Vagina (tissue), 2 donors: ENCODE data around the gene SEMA4C.

Experiments
- POLR2A ChIP-seq, 2 donors: fragments of 450-650 bp; IDR thresholded peaks; one replicate each; pipeline ENCODE4 v1.6.1; 2017; ENCODE audit warnings: antibody characterized with exemption in 2 of 2, mild to moderate bottlenecking in 2 of 2, moderate library complexity in 2 of 2
- POLR2AphosphoS5 ChIP-seq, 2 donors: sonication (generic); formaldehyde crosslinking; IDR thresholded peaks; one replicate each; pipeline ENCODE4 v1.9.0; 2017; ENCODE audit warnings: antibody characterized with exemption in 2 of 2, mild to moderate bottlenecking in 2 of 2, low read depth in 1 of 2; ENCODE audit not compliant: insufficient read depth in 1 of 2
- TF ChIP-seq, protein P1 (sequence below), 3 experiments: fragments of 450-650 bp in 2 of 3; fragments of 200-600 bp in 1 of 3; sonication (generic) in 1 of 3; IDR thresholded peaks; one replicate each; pipeline ENCODE4 v1.5.1; 2017 to 2019; ENCODE audit warnings: antibody characterized with exemption in 3 of 3, mild to moderate bottlenecking in 2 of 3, moderate library complexity in 2 of 3

DNA sequence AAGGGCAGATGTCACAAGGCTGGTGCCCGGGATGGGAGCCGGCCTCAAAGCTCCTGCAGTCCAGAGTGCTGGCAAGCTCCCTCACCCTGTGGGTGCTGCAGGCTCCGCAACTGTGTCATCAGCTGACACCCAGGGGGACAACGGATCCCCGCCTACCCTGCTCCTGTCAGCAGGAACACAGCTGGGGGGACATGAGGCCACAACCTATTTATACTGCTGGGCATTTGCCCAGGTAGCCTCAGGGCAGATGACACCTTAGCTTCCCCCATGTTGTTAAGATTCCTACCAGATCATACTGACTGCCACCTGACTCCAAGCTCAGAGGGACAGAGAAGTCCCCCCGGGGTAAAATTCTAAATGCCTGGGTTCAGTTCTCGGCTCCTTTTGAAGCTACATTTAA, 27.3 kb downstream of the SEMA4C start:
- TF ChIP-seq POLR2A (IDR thresholded peaks at IDR 0.05) (no peak), POLR2AphosphoS5 (IDR thresholded peaks at IDR 0.05; ENCODE audit: insufficient read depth in 1 of 2, low read depth in 1 of 2) (no peak)
- TF ChIP-seq, protein P1, sequence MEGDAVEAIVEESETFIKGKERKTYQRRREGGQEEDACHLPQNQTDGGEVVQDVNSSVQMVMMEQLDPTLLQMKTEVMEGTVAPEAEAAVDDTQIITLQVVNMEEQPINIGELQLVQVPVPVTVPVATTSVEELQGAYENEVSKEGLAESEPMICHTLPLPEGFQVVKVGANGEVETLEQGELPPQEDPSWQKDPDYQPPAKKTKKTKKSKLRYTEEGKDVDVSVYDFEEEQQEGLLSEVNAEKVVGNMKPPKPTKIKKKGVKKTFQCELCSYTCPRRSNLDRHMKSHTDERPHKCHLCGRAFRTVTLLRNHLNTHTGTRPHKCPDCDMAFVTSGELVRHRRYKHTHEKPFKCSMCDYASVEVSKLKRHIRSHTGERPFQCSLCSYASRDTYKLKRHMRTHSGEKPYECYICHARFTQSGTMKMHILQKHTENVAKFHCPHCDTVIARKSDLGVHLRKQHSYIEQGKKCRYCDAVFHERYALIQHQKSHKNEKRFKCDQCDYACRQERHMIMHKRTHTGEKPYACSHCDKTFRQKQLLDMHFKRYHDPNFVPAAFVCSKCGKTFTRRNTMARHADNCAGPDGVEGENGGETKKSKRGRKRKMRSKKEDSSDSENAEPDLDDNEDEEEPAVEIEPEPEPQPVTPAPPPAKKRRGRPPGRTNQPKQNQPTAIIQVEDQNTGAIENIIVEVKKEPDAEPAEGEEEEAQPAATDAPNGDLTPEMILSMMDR (IDR thresholded peaks at IDR 0.05) = no peak
